Activated CD4-positive, CD25-positive, alpha-beta regulatory T cell treated with anti-CD3 and anti-CD28 coated beads, Interleukin-2, amount 50 U/mL, for 72 hours (primary cell): ENCODE measurements around the gene RAB6C.
"Not testable (repeated sequence)": the region's sequence is repeated elsewhere in the genome, so short reads cannot be mapped to it uniquely, and the experiment has no call there.

Source experiments
- DNase-seq: peaks from one replicate; pipeline ENCODE4 v3.0.0; 2021

The RAB6C gene

DNA sequence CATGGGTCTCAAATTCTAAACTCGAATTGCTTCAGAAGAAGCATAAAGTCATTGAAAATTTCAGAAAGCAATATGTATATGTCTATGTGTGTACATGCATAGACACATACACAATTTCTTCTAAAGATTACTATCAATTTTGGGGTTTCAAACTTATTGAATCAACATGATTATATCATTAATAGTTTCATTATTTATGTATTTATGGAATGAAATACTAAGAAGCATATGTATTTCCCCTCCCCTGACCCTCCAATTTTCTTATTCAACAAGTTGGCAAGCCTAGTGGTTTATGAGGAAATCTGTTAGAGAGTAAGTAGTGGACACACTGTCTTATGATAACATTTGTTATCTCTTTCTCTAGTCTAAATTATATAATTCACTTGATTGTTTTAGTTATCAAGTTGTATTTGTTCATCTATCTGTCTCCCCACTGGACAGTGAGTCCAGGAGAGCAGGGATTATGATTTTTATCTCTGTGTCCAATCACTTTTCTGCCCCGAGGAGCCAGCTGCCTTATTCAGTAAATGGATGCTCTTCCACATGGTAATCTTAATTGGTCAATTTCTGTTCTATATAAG is 17.3 kb downstream of the RAB6C start:
- DNase-seq: not testable (repeated sequence)

- DNase-seq: not testable (repeated sequence)
These were observed 19.3 kb downstream of the RAB6C start for GRCh38 chr2:129998771-129999170.

GRCh38 chr2:130005862-130006261 is 26.4 kb downstream of the RAB6C start:
- DNase-seq: not testable (repeated sequence)

DNA sequence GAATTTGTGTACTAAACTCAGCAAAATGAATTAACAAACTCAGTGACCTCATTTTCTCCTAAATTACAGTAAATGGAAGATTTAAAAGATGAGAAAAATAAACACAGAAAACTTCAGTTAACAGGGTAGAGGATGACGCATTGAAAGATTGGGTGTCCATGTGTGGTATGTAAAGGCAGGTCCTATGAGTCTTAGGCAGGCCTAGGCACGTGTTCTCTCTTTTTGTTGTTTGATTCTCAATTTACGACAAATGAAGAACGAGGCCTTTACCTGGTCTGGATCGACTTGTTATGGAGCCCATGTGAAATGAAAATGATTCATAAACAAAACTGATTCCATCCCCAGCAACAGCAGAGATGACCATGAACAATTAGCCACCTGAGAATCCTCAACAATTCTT is 37.2 kb downstream of the RAB6C start:
- DNase-seq: not testable (repeated sequence)

- DNase-seq: no peak
These were observed 39.9 kb downstream of the RAB6C start for GRCh38 chr2:130019402-130019801.

GRCh38 chr2:130020069-130020468 is 40.6 kb downstream of the RAB6C start:
- DNase-seq: not testable (repeated sequence)

GRCh38 chr2:130025931-130026330 is 46.5 kb downstream of the RAB6C start:
- DNase-seq: not testable (repeated sequence)
